Measurements from ENCODE around the gene SLIT1.

SLIT1 gene

GRCh38 chr10:96951954-96952353 is 233.8 kb downstream of the SLIT1 start:
- H3K4me3 ChIP-seq (ENCODE audit: low read depth, low read length): no peak overlapping the region
- in situ Hi-C loops (cut with HindIII; ENCODE audit: low pct_ligation_motif_present, low sequenced_read_pairs): no loop called here
- no peak for TF ChIP-seq CTCF (IDR thresholded peaks at IDR 0.05; ENCODE audit: low read depth, low read length, missing control alignments)
- H3K36me3 ChIP-seq (replicated peaks): peaks cover 13% of the 10 kb centered on the region
- H3K27me3 ChIP-seq (replicated peaks): no peaks in the 10 kb centered on the region
- DNase-seq: no peak
- no peak overlapping the region for H3K27ac ChIP-seq

DNA sequence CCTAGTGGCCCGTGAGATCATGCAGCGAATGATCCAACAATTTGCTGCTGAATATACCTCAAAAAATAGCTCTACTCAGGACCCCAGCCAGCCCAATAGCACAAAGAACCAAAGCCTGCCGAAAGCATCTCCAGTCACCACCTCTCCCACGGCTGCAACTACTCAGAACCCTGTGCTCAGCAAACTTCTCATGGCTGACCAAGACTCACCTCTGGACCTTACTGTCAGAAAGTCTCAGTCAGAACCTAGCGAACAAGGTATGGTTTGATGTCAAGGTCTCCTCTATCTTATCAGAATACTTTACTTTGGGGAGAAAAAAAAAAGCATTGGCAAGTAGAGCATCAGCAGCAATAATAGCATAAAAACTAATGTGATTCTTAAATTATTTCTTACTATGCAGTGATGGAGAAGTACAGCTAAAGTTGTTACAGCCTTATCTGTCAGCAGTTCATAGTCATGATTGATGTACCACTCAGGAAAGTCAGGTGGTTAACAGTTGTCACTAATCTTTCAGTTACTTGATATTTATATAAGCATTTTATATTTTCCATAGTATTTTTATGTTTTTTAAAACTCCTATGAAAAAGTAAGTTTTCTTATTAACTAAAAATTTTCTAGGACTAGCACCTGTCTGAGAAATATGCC is 236.6 kb downstream of the SLIT1 start:
- H3K27me3 ChIP-seq (replicated peaks): no peaks in the 10 kb centered on the region
- in situ Hi-C loops (cut with HindIII; ENCODE audit: low pct_ligation_motif_present, low sequenced_read_pairs): no loop called here
- no peak overlapping the region for H3K4me3 ChIP-seq (ENCODE audit: low read depth, low read length)
- no peak for TF ChIP-seq CTCF (IDR thresholded peaks at IDR 0.05; ENCODE audit: low read depth, low read length, missing control alignments)
- DNase-seq: no peak
- H3K27ac ChIP-seq: no peak overlapping the region
- peaks cover 2% of the 10 kb centered on the region for H3K36me3 ChIP-seq (replicated peaks)

All from brain microvascular endothelial cell (primary cell).